Measurements from ENCODE around the gene UCP2.

UCP2 gene

GRCh38 chr11:73957654-73958361 lies 24.8 kb downstream of the UCP2 start:
- DNase-seq (ENCODE audit: insufficient read length, low spot score) (no peak), FAIRE-seq (no peak)
- no peak for TF ChIP-seq CTCF (IDR thresholded peaks at IDR 0.05; ENCODE audit: insufficient read depth, missing control alignments)

- no peak for FAIRE-seq
- no peak for TF ChIP-seq CTCF (IDR thresholded peaks at IDR 0.05; ENCODE audit: insufficient read depth, missing control alignments)
- DNase-seq (ENCODE audit: insufficient read length, low spot score): no peak
Measured at GRCh38 chr11:73956876-73957653, 25.6 kb downstream of the UCP2 start.

- no peak for DNase-seq (ENCODE audit: insufficient read length, low spot score)
- no peak for TF ChIP-seq CTCF (IDR thresholded peaks at IDR 0.05; ENCODE audit: insufficient read depth, missing control alignments)
- FAIRE-seq: no peak
Measured at GRCh38 chr11:73951797-73952196, 30.8 kb downstream of the UCP2 start.

GRCh38 chr11:73950869-73951710 lies 31.6 kb downstream of the UCP2 start, which contains the start of gene DNAJB13:
Gene DNAJB13 (plus strand): TSS chr11:73951026. CDS start chr11:73951070, 44 bp downstream.
- peak; percentile 65 for DNase-seq (ENCODE audit: insufficient read length, low spot score)
- no peak for TF ChIP-seq CTCF (IDR thresholded peaks at IDR 0.05; ENCODE audit: insufficient read depth, missing control alignments)
- FAIRE-seq: no peak

GRCh38 chr11:73949912-73950311 lies 32.7 kb downstream of the UCP2 start:
- TF ChIP-seq CTCF (IDR thresholded peaks at IDR 0.05; ENCODE audit: insufficient read depth, missing control alignments): no peak
- DNase-seq (ENCODE audit: insufficient read length, low spot score): no peak
- no peak for FAIRE-seq

- no peak for DNase-seq (ENCODE audit: insufficient read length, low spot score)
- no peak for FAIRE-seq
- no peak for TF ChIP-seq CTCF (IDR thresholded peaks at IDR 0.05; ENCODE audit: insufficient read depth, missing control alignments)
Measured at GRCh38 chr11:73949246-73949645, 33.4 kb downstream of the UCP2 start.

Data from D721Med (cell line).